ENCODE results near the gene TMC3.

DNA sequence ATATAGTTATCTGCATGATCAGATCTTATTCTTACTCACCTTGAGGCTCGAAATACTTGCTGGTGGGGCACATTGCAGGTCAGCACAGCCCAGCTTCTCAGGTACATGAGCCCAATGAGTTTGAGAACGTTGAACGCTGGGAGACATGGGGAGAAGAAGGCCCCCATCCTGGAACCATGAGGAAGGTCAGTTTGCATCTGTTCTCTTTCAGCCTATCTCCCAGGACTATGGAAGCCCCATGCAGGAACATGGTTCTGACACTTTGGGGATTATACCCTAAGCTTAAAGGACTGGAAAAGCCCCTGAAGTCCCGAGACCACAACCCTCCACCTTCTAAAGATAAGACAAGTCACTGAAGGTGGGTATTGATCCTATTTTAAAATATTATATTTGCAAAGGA, 32.7 kb downstream of the TMC3 start:
- no peak for TF ChIP-seq POLR2A (IDR thresholded peaks at IDR 0.05; ENCODE audit: low read depth, low read length)
- no peak for TF ChIP-seq POLR2AphosphoS5 (IDR thresholded peaks at IDR 0.05; ENCODE audit: low read depth, low read length)
- TF ChIP-seq TAF1 (IDR thresholded peaks at IDR 0.05; ENCODE audit: borderline replicate concordance, low read depth, low read length) = no peak

Data from GM12892 (cell line).